ENCODE measurements around the gene UTS2B. TPM values are rescaled to one million over a fixed set of nuclear protein-coding genes. Genes with fewer than 3 reads are reported as not detected.
"Not testable (repeated sequence)": the region's sequence is repeated elsewhere in the genome, so short reads cannot be mapped to it uniquely, and the experiment has no call there.

UTS2B gene
- total RNA-seq, 2 experiments from 2014 or later, result not detected

GRCh38 chr3:191298846-191299245 lies 31.5 kb downstream of the UTS2B start:
- Mint-ChIP-seq H3K9me3 (ENCODE audit: low read depth) (peaks cover 2% of the 10 kb centered on the region), H3K36me3 (no peaks in the 10 kb centered on the region), H3K4me1 (no peaks in the 10 kb centered on the region), H3K27me3 (no peaks in the 10 kb centered on the region), H3K27ac (no peak overlapping the region), H3K4me3 (no peak overlapping the region)
- ATAC-seq, result no peak
- CTCF ChIA-PET, result no interaction called here
- DNase-seq, result no peak

GRCh38 chr3:191296041-191296541 lies 34.2 kb downstream of the UTS2B start:
- H3K9me3 Mint-ChIP-seq (ENCODE audit: low read depth), result no peaks in the 10 kb centered on the region
- no peaks in the 10 kb centered on the region for H3K36me3 Mint-ChIP-seq
- no peak overlapping the region for H3K4me3 Mint-ChIP-seq

GRCh38 chr3:191294291-191294690 lies 36.0 kb downstream of the UTS2B start:
- peaks cover 2% of the 10 kb centered on the region for H3K9me3 Mint-ChIP-seq (ENCODE audit: low read depth)
- H3K36me3 Mint-ChIP-seq, result no peaks in the 10 kb centered on the region
- no peak overlapping the region for H3K27ac Mint-ChIP-seq
- DNase-seq (no peak), ATAC-seq (no peak)
- H3K4me1 Mint-ChIP-seq, result no peaks in the 10 kb centered on the region
- CTCF ChIA-PET, result no interaction called here
- H3K4me3 Mint-ChIP-seq, result no peak overlapping the region
- H3K27me3 Mint-ChIP-seq, result no peaks in the 10 kb centered on the region

More at GRCh38 chr3:191296041-191296541, 34.2 kb downstream of the UTS2B start:
- ATAC-seq, result no peak
- no peaks in the 10 kb centered on the region for H3K27me3 Mint-ChIP-seq
- DNase-seq, result no peak
- CTCF ChIA-PET, result no interaction called here
- H3K27ac Mint-ChIP-seq, result no peak overlapping the region
- H3K4me1 Mint-ChIP-seq, result no peaks in the 10 kb centered on the region

- Mint-ChIP-seq H3K27me3 (no peaks in the 10 kb centered on the region), H3K27ac (no peak overlapping the region), H3K36me3 (no peaks in the 10 kb centered on the region), H3K9me3 (ENCODE audit: low read depth) (peaks cover 2% of the 10 kb centered on the region), H3K4me3 (no peak overlapping the region), H3K4me1 (no peaks in the 10 kb centered on the region)
- no peak for ATAC-seq
- CTCF ChIA-PET, result no interaction called here
- no peak for DNase-seq
These were observed 37.9 kb downstream of the UTS2B start for GRCh38 chr3:191292243-191293015.

- Mint-ChIP-seq H3K27ac (peak overlapping the region; percentile 22), H3K4me3 (peak overlapping the region; percentile 5), H3K36me3 (no peaks in the 10 kb centered on the region), H3K27me3 (no peaks in the 10 kb centered on the region), H3K9me3 (ENCODE audit: low read depth) (peaks cover 2% of the 10 kb centered on the region), H3K4me1 (no peaks in the 10 kb centered on the region)
- CTCF ChIA-PET, result no interaction called here
- DNase-seq, result no peak
- peak; percentile 55 for ATAC-seq
These were observed 39.9 kb downstream of the UTS2B start for GRCh38 chr3:191290311-191291025.

- H3K27me3 Mint-ChIP-seq, result no peaks in the 10 kb centered on the region
- CTCF ChIA-PET, result no interaction called here
- no peak for ATAC-seq
- peaks cover 2% of the 10 kb centered on the region for H3K9me3 Mint-ChIP-seq (ENCODE audit: low read depth)
- no peak overlapping the region for H3K4me3 Mint-ChIP-seq
- no peak overlapping the region for H3K27ac Mint-ChIP-seq
- peaks cover 3% of the 10 kb centered on the region for H3K4me1 Mint-ChIP-seq
- H3K36me3 Mint-ChIP-seq, result no peaks in the 10 kb centered on the region
- DNase-seq, result no peak
These were observed 46.9 kb downstream of the UTS2B start for GRCh38 chr3:191283400-191283799.

- Mint-ChIP-seq H3K27me3 (no peaks in the 10 kb centered on the region), H3K4me1 (peaks cover 3% of the 10 kb centered on the region), H3K4me3 (no peak overlapping the region), H3K9me3 (ENCODE audit: low read depth) (peaks cover 2% of the 10 kb centered on the region), H3K27ac (no peak overlapping the region), H3K36me3 (no peaks in the 10 kb centered on the region)
- DNase-seq, result no peak
- CTCF ChIA-PET, result no interaction called here
- ATAC-seq, result no peak
These were observed 47.8 kb downstream of the UTS2B start for GRCh38 chr3:191282251-191283185.

GRCh38 chr3:191280882-191281281 lies 49.4 kb downstream of the UTS2B start:
- ATAC-seq, result no peak
- H3K4me3 Mint-ChIP-seq, result no peak overlapping the region
- no peaks in the 10 kb centered on the region for H3K27me3 Mint-ChIP-seq
- peaks cover 2% of the 10 kb centered on the region for H3K9me3 Mint-ChIP-seq (ENCODE audit: low read depth)
- peaks cover 3% of the 10 kb centered on the region for H3K4me1 Mint-ChIP-seq
- H3K36me3 Mint-ChIP-seq, result no peaks in the 10 kb centered on the region
- no peak overlapping the region for H3K27ac Mint-ChIP-seq
- CTCF ChIA-PET, result no interaction called here
- DNase-seq, result no peak

GRCh38 chr3:191280111-191280510 lies 50.2 kb downstream of the UTS2B start:
- H3K4me1 Mint-ChIP-seq, result peaks cover 3% of the 10 kb centered on the region
- no peaks in the 10 kb centered on the region for H3K36me3 Mint-ChIP-seq
- no peaks in the 10 kb centered on the region for H3K27me3 Mint-ChIP-seq
- peaks cover under 1% of the 10 kb centered on the region for H3K9me3 Mint-ChIP-seq (ENCODE audit: low read depth)
- CTCF ChIA-PET, result no interaction called here
- no peak for DNase-seq
- no peak overlapping the region for H3K4me3 Mint-ChIP-seq
- H3K27ac Mint-ChIP-seq, result no peak overlapping the region
- no peak for ATAC-seq

- CTCF ChIA-PET, result no interaction called here
These were observed 54.6 kb downstream of the UTS2B start for GRCh38 chr3:191275751-191276150.

GRCh38 chr3:191275244-191275643 lies 55.1 kb downstream of the UTS2B start:
- H3K36me3 Mint-ChIP-seq; H3K27ac Mint-ChIP-seq; DNase-seq; CTCF ChIA-PET; H3K27me3 Mint-ChIP-seq; H3K4me3 Mint-ChIP-seq; H3K4me1 Mint-ChIP-seq; ATAC-seq; H3K9me3 Mint-ChIP-seq (ENCODE audit: low read depth): not testable (repeated sequence)

More at GRCh38 chr3:191275751-191276150, 54.6 kb downstream of the UTS2B start:
- no peak for ATAC-seq
- DNase-seq, result no peak
- no peak overlapping the region for H3K4me3 Mint-ChIP-seq
- no peaks in the 10 kb centered on the region for H3K36me3 Mint-ChIP-seq
- no peaks in the 10 kb centered on the region for H3K27me3 Mint-ChIP-seq
- no peaks in the 10 kb centered on the region for H3K4me1 Mint-ChIP-seq
- peaks cover 2% of the 10 kb centered on the region for H3K9me3 Mint-ChIP-seq (ENCODE audit: low read depth)
- no peak overlapping the region for H3K27ac Mint-ChIP-seq

GRCh38 chr3:191269289-191270085 lies 60.8 kb downstream of the UTS2B start:
- Mint-ChIP-seq H3K36me3 (no peaks in the 10 kb centered on the region), H3K27me3 (no peaks in the 10 kb centered on the region), H3K4me1 (no peaks in the 10 kb centered on the region), H3K27ac (no peak overlapping the region), H3K9me3 (ENCODE audit: low read depth) (peaks cover 2% of the 10 kb centered on the region), H3K4me3 (no peak overlapping the region)
- CTCF ChIA-PET, result no interaction called here
- DNase-seq (no peak), ATAC-seq (no peak)

- CTCF ChIA-PET, result no interaction called here
- Mint-ChIP-seq H3K27ac (no peak overlapping the region), H3K27me3 (no peaks in the 10 kb centered on the region), H3K4me1 (no peaks in the 10 kb centered on the region), H3K9me3 (ENCODE audit: low read depth) (peaks cover 2% of the 10 kb centered on the region), H3K4me3 (no peak overlapping the region), H3K36me3 (no peaks in the 10 kb centered on the region)
- ATAC-seq (no peak), DNase-seq (no peak)
These were observed 61.6 kb downstream of the UTS2B start for GRCh38 chr3:191268737-191269136.

Measured in activated CD8-positive, alpha-beta memory T cell treated with anti-CD3 and anti-CD28 coated beads, Interleukin-2, amount 10 ng/mL, durations not matched to agents 7 days and 5 days (primary cell).